WTC11 (cell line): ENCODE data around the gene ZSCAN18. TPM values are rescaled to one million over a fixed set of nuclear protein-coding genes. Genes with fewer than 3 reads are reported as not detected.

Source experiments
- ATAC-seq: fragments of 200-7000 bp; cut with Tn5 transposase; 2 replicates; pipeline ENCODE4 v1.10.0; 2021; ENCODE audit warnings: mild to moderate bottlenecking, moderate library complexity
- CTCF ChIA-PET: fragments of 300-600 bp; sonication (Branson Sonifier 250); formaldehyde crosslinking; loops from one replicate; lab custom pipeline; 2021; ENCODE audit warnings: antibody characterized with exemption; lab: Charles Lee
- POLR2A ChIA-PET: fragments of 350-600 bp; sonication (Branson Sonifier 250); formaldehyde crosslinking; loops from one replicate; lab custom pipeline; 2021; ENCODE audit warnings: antibody characterized with exemption; lab: Charles Lee
- DNase-seq: peaks from one replicate; pipeline ENCODE4 v3.0.0; 2021; ENCODE audit warnings: low spot score
- H3K27ac Mint-ChIP-seq: 2 replicates; pipeline ENCODE4 v1.8.0; 2021; ENCODE audit warnings: mixed read lengths
- H3K27me3 Mint-ChIP-seq: 2 replicates; pipeline ENCODE4 v1.8.0; 2021; ENCODE audit warnings: low read depth, mild to moderate bottlenecking, moderate library complexity, mixed read lengths
- H3K36me3 Mint-ChIP-seq: 2 replicates; pipeline ENCODE4 v1.8.0; 2021; ENCODE audit warnings: mixed read lengths
- H3K4me1 Mint-ChIP-seq: 2 replicates; pipeline ENCODE4 v1.8.0; 2022; ENCODE audit warnings: mixed read lengths
- H3K4me3 Mint-ChIP-seq: 2 replicates; pipeline ENCODE4 v1.8.0; 2021; ENCODE audit warnings: mild to moderate bottlenecking, moderate library complexity, mixed read lengths
- H3K9me3 Mint-ChIP-seq: 2 replicates; pipeline ENCODE4 v1.8.0; 2021; ENCODE audit warnings: mixed read lengths
- AFF4 ChIP-seq: sonication (generic); formaldehyde crosslinking; IDR thresholded peaks from 2 replicates; pipeline ENCODE4 v1.8.1; 2023; ENCODE audit warnings: mild to moderate bottlenecking, missing genetic modification reagents, borderline replicate concordance
- ATF1 ChIP-seq: sonication (generic); formaldehyde crosslinking; IDR thresholded peaks from 2 replicates; pipeline ENCODE4 v1.8.1; 2023; ENCODE audit warnings: mild to moderate bottlenecking, moderate library complexity, missing genetic modification reagents
- ATF6 ChIP-seq: sonication (generic); formaldehyde crosslinking; IDR thresholded peaks from 2 replicates; pipeline ENCODE4 v1.8.1; 2023; ENCODE audit warnings: mild to moderate bottlenecking, missing genetic modification reagents
- CBFB ChIP-seq: sonication (generic); formaldehyde crosslinking; IDR thresholded peaks from 2 replicates; pipeline ENCODE4 v1.8.1; 2022; ENCODE audit warnings: mild to moderate bottlenecking, low read depth, missing genetic modification reagents
- CREM ChIP-seq: sonication (generic); formaldehyde crosslinking; IDR thresholded peaks from 2 replicates; pipeline ENCODE4 v1.8.1; 2022; ENCODE audit warnings: mild to moderate bottlenecking, missing genetic modification reagents, moderate library complexity
- EMX1 ChIP-seq: fragments of 250-450 bp; sonication (Bioruptor Pico); IDR thresholded peaks from 2 replicates; pipeline ENCODE4 v1.8.0; 2021; ENCODE audit warnings: mild to moderate bottlenecking
- ERG ChIP-seq: fragments of 250-450 bp; sonication (Bioruptor Pico); IDR thresholded peaks from 2 replicates; pipeline ENCODE4 v1.8.0; 2021; ENCODE audit warnings: mild to moderate bottlenecking
- GRHL2 ChIP-seq: fragments of 250-450 bp; sonication (Bioruptor Pico); IDR thresholded peaks from 2 replicates; pipeline ENCODE4 v1.8.0; 2022; ENCODE audit warnings: mild to moderate bottlenecking, moderate library complexity; ENCODE audit not compliant: insufficient replicate concordance, severe bottlenecking
- HMGA2 ChIP-seq: fragments of 250-450 bp; sonication (Bioruptor Pico); IDR thresholded peaks from 2 replicates; pipeline ENCODE4 v1.4.0; 2021; ENCODE audit warnings: mild to moderate bottlenecking, moderate library complexity
- MAX ChIP-seq: sonication (generic); formaldehyde crosslinking; IDR thresholded peaks from 2 replicates; pipeline ENCODE4 v1.8.0; 2022; ENCODE audit warnings: mild to moderate bottlenecking, missing genetic modification reagents
- MXD4 ChIP-seq: fragments of 250-450 bp; sonication (Bioruptor Pico); IDR thresholded peaks from 2 replicates; pipeline ENCODE4 v1.8.0; 2021; ENCODE audit warnings: mild to moderate bottlenecking, moderate library complexity, borderline replicate concordance
- NFE2L1 ChIP-seq: sonication (generic); formaldehyde crosslinking; IDR thresholded peaks from 2 replicates; pipeline ENCODE4 v1.8.1; 2023; ENCODE audit warnings: missing genetic modification reagents
- NFYB ChIP-seq: sonication (generic); formaldehyde crosslinking; conservative IDR thresholded peaks from 2 replicates; pipeline ENCODE4 v1.8.0; 2022; ENCODE audit warnings: low read depth, missing genetic modification reagents
- OVOL2 ChIP-seq: fragments of 250-450 bp; sonication (Bioruptor Pico); IDR thresholded peaks from 2 replicates; pipeline ENCODE4 v1.9.0; 2021; ENCODE audit warnings: mild to moderate bottlenecking, borderline replicate concordance
- RELA ChIP-seq: sonication (generic); formaldehyde crosslinking; IDR thresholded peaks from 2 replicates; pipeline ENCODE4 v1.8.1; 2022; ENCODE audit warnings: missing genetic modification reagents, mild to moderate bottlenecking, borderline replicate concordance
- ZNF512 ChIP-seq: sonication (generic); formaldehyde crosslinking; IDR thresholded peaks from 2 replicates; pipeline ENCODE4 v1.8.1; 2022; ENCODE audit warnings: missing genetic modification reagents, borderline replicate concordance
- total RNA-seq: library from RNA; stranded (reverse); gene quantifications from 3 replicates; pipeline ENCODE4 v1.2.3, GENCODE V29; 2021

ZSCAN18 gene
- total RNA-seq, 1 experiment from 2014 or later = 55.9 TPM

- TF ChIP-seq AFF4 = no peak
- TF ChIP-seq ATF1 = no peak
- TF ChIP-seq NFYB (CRISPR knock-in tag) = no peak
- TF ChIP-seq GRHL2 (CRISPR knock-in tag) = no peak
- TF ChIP-seq ATF6 (CRISPR knock-in tag) = no peak
- TF ChIP-seq OVOL2 = no peak
These were observed 30.7 kb downstream of the ZSCAN18 start (continued) for GRCh38 chr19:58067240-58067912.

- Mint-ChIP-seq H3K4me3 (no peak overlapping the region), H3K4me1 (peaks cover 3% of the 10 kb centered on the region)
- POLR2A ChIA-PET = no interaction called here
These were observed 34.3 kb downstream of the ZSCAN18 start for GRCh38 chr19:58063712-58064111.

More at GRCh38 chr19:58063712-58064111, 34.3 kb downstream of the ZSCAN18 start:
- no peak for DNase-seq
- no peak for ATAC-seq
- H3K36me3 Mint-ChIP-seq = peaks cover 64% of the 10 kb centered on the region
- peaks cover 54% of the 10 kb centered on the region for H3K9me3 Mint-ChIP-seq
- H3K27me3 Mint-ChIP-seq = peaks cover 18% of the 10 kb centered on the region
- CTCF ChIA-PET = interaction anchor here (1.1 kb wide), 1 partner anchor 28 kb away, joined by 4 read pairs; no protein-coding TSS in a partner anchor
- no peak overlapping the region for H3K27ac Mint-ChIP-seq
- TF ChIP-seq RELA (CRISPR knock-in tag) = no peak
- TF ChIP-seq CREM (CRISPR knock-in tag) = no peak
- TF ChIP-seq HMGA2 = no peak
- TF ChIP-seq EMX1 (CRISPR knock-in tag) = no peak
- TF ChIP-seq NFE2L1 (CRISPR knock-in tag) = no peak
- TF ChIP-seq MAX (CRISPR knock-in tag) = no peak
- TF ChIP-seq MXD4 (CRISPR knock-in tag) = no peak
- TF ChIP-seq ZNF512 (CRISPR knock-in tag) = no peak
- TF ChIP-seq CBFB = no peak
- TF ChIP-seq ERG (CRISPR knock-in tag) = no peak
